Neutrophil (primary cell): Measurements from ENCODE around the gene IFNLR1.

ENCODE experiments used
- H3K27ac ChIP-seq: fragments of 200-600 bp; sonication (generic); 2 replicates; pipeline ENCODE4 v1.5.1; 2016; ENCODE audit warnings: mild to moderate bottlenecking, moderate library complexity
- H3K27me3 ChIP-seq: fragments of 200-600 bp; sonication (generic); 2 replicates; pipeline ENCODE4 v1.6.0; 2016; ENCODE audit warnings: mild to moderate bottlenecking
- H3K36me3 ChIP-seq: fragments of 200-600 bp; sonication (generic); 2 replicates; pipeline ENCODE4 v1.5.1; 2017
- H3K4me1 ChIP-seq, 2 experiments: fragments of 200-600 bp in 1 of 2; sonication (generic) in 1 of 2; 1 replicate in 1 of 2; 2 replicates in 1 of 2; pipeline versions ENCODE4 v1.5.1 to v1.6.1; 2013 to 2016; ENCODE audit warnings: low read depth in 1 of 2, low read length in 1 of 2, mild to moderate bottlenecking in 1 of 2, moderate library complexity in 1 of 2; ENCODE audit not compliant: control insufficient read depth in 1 of 2, insufficient read depth in 1 of 2
- H3K4me3 ChIP-seq, 2 experiments: fragments of 200-600 bp in 1 of 2; sonication (generic) in 1 of 2; 1 replicate in 1 of 2; 2 replicates in 1 of 2; pipeline ENCODE4 v1.5.1; 2013 to 2016; ENCODE audit warnings: low read depth in 1 of 2, low read length in 1 of 2, mild to moderate bottlenecking in 1 of 2, moderate library complexity in 1 of 2
- H3K9me3 ChIP-seq: fragments of 200-600 bp; sonication (generic); 2 replicates; pipeline ENCODE4 v1.5.1; 2016
- CTCF ChIP-seq: fragments of 200-600 bp; sonication (generic); IDR thresholded peaks from 2 replicates; pipeline ENCODE4 v1.5.1; 2016; ENCODE audit warnings: antibody characterized with exemption

Gene IFNLR1

GRCh38 chr1:24191860-24192259 lies 4.8 kb upstream of the IFNLR1 start:
- H3K4me1 ChIP-seq, result peaks cover 39 to 44% of the 10 kb centered on the region in 2 experiments
- no peaks in the 10 kb centered on the region for H3K36me3 ChIP-seq
- no peak for TF ChIP-seq CTCF
- H3K27ac ChIP-seq, result no peak overlapping the region
- H3K4me3 ChIP-seq, result no peak overlapping the region
- H3K9me3 ChIP-seq, result no peaks in the 10 kb centered on the region
- peaks cover 20% of the 10 kb centered on the region for H3K27me3 ChIP-seq

DNA sequence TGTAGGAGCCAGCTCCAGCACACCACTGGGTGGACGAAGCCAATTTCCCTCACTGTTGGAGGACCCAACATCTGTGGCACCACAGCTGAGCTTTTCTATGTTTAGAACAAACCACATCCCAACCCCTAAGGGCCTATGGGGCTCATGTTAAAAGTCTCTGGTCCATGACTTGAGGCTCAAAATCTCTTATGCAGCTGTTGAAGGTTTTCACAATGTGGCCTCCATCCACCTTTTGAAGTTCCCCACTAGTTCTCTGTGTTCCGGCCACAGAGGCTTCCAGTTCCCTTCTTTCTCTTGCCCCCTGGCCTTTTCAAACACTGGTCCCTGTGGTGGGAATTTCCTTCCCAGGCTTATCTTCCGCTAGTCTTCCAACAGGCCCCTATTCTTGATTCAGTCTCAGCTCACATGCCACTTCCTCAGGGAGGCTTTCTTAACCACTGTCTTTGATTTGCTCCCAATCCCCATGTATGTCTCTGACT lies 3.9 kb upstream of the IFNLR1 start:
- TF ChIP-seq CTCF, result no peak
- Histone ChIP-seq H3K36me3 (no peaks in the 10 kb centered on the region), H3K4me3 (no peak overlapping the region), H3K9me3 (no peaks in the 10 kb centered on the region), H3K27ac (peak overlapping the region; percentile 62), H3K4me1 (peaks cover 34 to 45% of the 10 kb centered on the region in 2 experiments), H3K27me3 (peaks cover 28% of the 10 kb centered on the region)

GRCh38 chr1:24189528-24189927 lies 2.4 kb upstream of the IFNLR1 start:
- H3K27me3 ChIP-seq, result peaks cover 43% of the 10 kb centered on the region
- peak overlapping the region; percentile 62 for H3K27ac ChIP-seq
- H3K9me3 ChIP-seq, result no peaks in the 10 kb centered on the region
- peak overlapping the region in 1 of 2 experiments; percentile 6 for H3K4me3 ChIP-seq
- TF ChIP-seq CTCF, result no peak
- H3K4me1 ChIP-seq, result peaks cover 31 to 45% of the 10 kb centered on the region in 2 experiments
- H3K36me3 ChIP-seq, result no peaks in the 10 kb centered on the region

DNA sequence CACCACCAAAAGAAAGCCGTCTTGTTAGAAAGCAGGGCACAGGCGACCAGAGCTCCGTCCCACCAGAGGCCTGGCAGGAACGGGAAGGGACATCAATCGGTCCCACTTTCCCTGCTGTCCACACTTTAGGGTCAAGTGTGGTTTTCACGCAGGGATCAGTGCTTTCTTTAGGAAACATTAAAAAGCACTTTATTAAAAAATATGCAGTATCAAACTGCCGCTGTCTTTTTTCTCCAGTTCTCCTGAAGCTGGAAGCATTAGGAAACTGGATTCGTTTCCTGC lies 437 bp downstream of the IFNLR1 start:
- Histone ChIP-seq H3K27me3 (peaks cover 44% of the 10 kb centered on the region), H3K9me3 (no peaks in the 10 kb centered on the region), H3K36me3 (no peaks in the 10 kb centered on the region), H3K27ac (no peak overlapping the region), H3K4me1 (peaks cover 31 to 37% of the 10 kb centered on the region in 2 experiments), H3K4me3 (peak overlapping the region in 1 of 2 experiments; percentile 64)
- TF ChIP-seq CTCF, result no peak

DNA sequence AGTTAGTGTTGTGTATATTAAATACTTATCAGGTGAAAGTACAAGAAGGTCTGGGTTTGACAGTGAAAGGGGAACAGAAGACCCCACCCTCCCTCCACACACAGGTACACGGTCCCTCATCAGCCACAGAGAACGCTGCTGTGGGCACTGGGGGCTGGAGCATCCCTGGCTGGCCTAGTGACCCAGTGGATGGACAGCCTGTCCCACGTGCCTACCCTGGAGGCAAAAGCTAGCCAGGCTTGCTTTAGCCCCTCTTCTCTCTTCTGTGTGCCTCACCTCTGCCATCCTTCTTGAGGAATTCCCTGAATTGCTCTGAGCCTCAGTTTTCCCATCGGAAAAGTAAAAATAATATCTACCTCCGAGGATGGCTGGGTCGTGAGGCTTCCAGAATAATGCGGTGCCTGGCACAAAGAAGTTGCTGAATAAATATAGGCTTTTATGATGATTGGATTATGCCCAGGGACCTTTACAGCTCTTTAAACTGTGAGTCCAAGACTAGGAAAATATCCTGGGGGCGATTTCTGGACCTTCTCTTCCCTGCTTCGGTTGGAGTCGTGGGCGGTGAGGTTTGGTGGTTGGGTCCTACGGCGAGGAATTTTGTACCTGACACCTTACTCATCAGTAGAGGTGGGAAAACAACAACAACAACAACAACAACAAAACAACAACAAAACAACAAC lies 918 bp downstream of the IFNLR1 start:
- no peak for TF ChIP-seq CTCF
- Histone ChIP-seq H3K36me3 (no peaks in the 10 kb centered on the region), H3K27me3 (peaks cover 44% of the 10 kb centered on the region), H3K4me3 (no peak overlapping the region), H3K4me1 (peaks cover 31 to 37% of the 10 kb centered on the region in 2 experiments), H3K9me3 (no peaks in the 10 kb centered on the region), H3K27ac (no peak overlapping the region)
